AG09309 (cell line): ENCODE results near the gene SPINK1.
"Not testable (repeated sequence)": the region's sequence is repeated elsewhere in the genome, so short reads cannot be mapped to it uniquely, and the experiment has no call there.

ENCODE experiments used
- DNase-seq: peaks from one replicate; pipeline ENCODE4 v3.0.0-alpha.2; 2010; ENCODE audit warnings: low read depth
- H3K4me3 ChIP-seq: 2 replicates; pipeline ENCODE4 v1.5.1; 2011; ENCODE audit warnings: mild to moderate bottlenecking, low read depth, low read length, moderate library complexity; ENCODE audit not compliant: control insufficient read depth
- CTCF ChIP-seq: IDR thresholded peaks from 2 replicates; pipeline ENCODE4 v1.5.1; 2011; ENCODE audit warnings: mild to moderate bottlenecking, low read depth, low read length, inconsistent platforms; ENCODE audit not compliant: insufficient read depth, control insufficient read depth; ENCODE audit errors: missing control alignments

Gene SPINK1

GRCh38 chr5:147874910-147875367, 43.5 kb upstream of the SPINK1 start:
- no peak overlapping the region for H3K4me3 ChIP-seq
- TF ChIP-seq CTCF: no peak
- no peak for DNase-seq

DNA sequence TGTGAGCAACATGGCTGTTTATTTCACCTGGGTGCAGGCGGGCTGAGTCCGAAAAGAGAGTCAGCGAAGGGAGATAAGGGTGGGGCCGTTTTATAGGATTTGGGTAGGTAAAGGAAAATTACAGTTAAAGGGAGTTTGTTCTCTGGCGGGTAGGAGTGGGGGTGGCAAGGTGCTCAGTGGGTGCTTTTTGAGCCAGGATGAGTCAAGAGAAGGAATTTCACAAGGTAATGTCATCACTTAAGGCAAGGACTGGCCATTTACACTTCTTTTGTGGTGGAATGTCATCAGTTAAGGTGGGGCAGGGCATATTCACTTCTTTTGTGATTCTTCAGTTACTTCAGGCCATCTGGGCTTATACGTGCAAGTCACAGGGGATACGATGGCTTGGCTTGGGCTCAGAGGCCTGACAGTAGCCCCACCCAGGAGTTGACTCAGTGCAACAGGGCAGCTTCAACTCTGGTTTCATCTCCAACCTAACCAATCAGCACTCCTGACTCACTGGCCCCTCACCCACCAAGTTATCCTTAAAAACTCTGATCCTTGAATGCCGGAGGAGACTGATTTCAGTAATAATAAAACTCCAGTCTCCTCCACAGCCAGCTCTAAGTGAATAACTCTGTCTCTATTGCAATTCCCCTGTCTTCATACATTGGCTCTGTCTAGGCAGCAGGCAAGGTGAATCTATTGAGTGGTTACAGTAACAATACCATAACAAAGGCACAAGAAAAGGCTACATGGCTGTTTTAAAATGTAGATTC, 42.8 kb upstream of the SPINK1 start:
- DNase-seq, H3K4me3 ChIP-seq: not testable (repeated sequence)

DNA sequence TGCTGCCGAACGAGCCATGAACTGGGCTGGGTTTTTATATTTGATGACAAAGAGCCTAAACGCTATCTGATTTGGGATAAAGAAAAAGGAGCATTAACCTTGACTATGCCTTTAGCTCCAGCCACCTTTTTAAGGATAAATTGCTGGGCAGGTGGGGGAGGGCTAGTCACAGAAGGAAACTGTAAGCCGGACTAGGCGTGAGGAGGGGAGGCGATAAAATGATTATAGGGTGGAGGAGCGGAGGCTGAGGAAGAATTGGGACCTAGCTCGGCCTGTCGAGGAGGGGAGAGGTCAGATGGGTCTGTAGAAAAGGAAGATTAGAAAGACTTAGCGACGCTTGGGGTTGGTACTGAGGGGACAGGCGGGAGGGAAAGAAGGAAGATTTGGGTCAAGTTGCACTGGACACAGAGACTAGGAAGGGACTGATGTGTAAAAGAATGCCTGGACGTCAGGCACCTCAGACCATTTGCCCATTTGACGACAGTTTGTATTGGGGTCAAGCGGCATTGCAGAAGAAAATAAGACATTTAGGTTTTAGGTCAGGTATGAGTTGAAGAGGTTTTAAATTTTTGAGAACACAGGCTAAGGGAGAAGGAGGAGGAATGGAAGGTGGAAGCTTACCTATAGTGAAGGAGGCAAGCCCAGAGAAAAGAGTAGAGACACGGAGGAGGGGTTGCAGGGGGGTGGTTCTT, 41.4 kb upstream of the SPINK1 start:
- not testable (repeated sequence) for H3K4me3 ChIP-seq, DNase-seq

DNA sequence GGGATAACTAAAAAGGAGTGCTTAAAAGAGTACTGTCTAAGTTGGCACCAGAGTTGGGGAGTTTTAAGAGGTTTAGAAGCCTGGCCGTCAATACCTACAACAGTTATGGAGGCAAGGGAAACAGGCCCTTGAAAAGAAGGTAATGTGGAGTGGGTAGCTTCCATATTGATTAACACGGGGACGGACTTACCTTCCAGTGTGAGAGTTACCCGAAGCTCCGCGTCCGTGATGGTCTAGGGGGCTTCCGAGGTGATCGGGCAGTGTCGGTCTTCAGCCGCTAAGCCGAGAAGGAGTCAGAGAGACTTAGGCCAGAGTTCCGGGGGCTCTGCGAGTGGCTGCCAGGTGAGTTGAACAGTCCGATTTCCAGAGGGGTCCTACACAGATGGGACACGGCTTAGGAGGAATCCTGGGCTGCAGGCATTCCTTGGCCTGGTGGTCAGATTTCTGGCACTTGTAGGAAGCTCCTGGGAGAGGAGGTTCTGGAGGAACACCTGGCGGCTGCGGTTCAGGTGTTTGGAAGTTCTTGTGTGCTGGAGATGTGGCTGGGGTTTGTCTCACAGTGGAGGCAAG, 40.6 kb upstream of the SPINK1 start:
- not testable (repeated sequence) for DNase-seq, H3K4me3 ChIP-seq

GRCh38 chr5:147869892-147870291, 38.4 kb upstream of the SPINK1 start:
- DNase-seq, H3K4me3 ChIP-seq: not testable (repeated sequence)

GRCh38 chr5:147869112-147869511, 37.6 kb upstream of the SPINK1 start:
- H3K4me3 ChIP-seq: no peak overlapping the region
- no peak for DNase-seq
- TF ChIP-seq CTCF: no peak

DNA sequence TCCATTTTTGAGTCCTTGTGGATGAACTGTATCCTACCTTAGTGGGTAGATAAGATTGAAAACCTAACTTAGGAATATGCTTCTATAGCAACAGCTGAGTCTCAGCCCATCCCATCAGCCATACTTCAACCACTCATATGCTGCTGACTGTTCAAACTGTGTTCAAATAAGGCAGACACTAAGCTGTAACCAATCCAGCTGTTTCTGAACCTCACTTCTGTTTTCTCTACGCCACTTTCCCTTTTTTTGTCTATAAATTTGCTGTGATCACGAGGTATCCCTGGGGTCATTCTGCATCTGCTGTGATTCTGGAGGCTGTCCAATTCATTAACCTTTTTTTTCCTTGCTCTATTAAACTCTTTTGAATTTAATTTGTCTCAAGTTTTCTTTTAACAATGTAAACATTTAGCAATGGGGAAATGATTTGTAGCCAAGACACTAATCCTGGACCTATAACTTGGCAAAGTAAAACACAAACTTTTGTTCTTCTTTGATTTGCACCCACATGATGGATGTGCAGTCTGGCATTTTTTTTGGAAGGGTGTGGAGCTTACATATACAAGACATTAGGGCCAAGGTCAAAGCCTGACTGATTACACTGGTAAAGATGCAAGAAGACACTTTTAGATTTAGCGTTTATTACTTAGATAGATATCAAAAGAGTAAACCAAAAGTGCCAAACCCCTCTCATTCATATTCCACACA, 32.1 kb upstream of the SPINK1 start:
- no peak for TF ChIP-seq CTCF
- no peak overlapping the region for H3K4me3 ChIP-seq
- no peak for DNase-seq

- no peak for DNase-seq
- TF ChIP-seq CTCF: no peak
- no peak overlapping the region for H3K4me3 ChIP-seq
Measured at GRCh38 chr5:147860641-147861025, 29.2 kb upstream of the SPINK1 start.
